WTC11 (cell line): ENCODE results near the gene USE1. TPM values are rescaled to one million over a fixed set of nuclear protein-coding genes. Genes with fewer than 3 reads are reported as not detected.

Experiments
- ATAC-seq: fragments of 200-7000 bp; cut with Tn5 transposase; 2 replicates; pipeline ENCODE4 v1.10.0; 2021; ENCODE audit warnings: mild to moderate bottlenecking, moderate library complexity
- CTCF ChIA-PET: fragments of 300-600 bp; sonication (Branson Sonifier 250); formaldehyde crosslinking; loops from one replicate; lab custom pipeline; 2021; ENCODE audit warnings: antibody characterized with exemption; lab: Charles Lee
- POLR2A ChIA-PET: fragments of 350-600 bp; sonication (Branson Sonifier 250); formaldehyde crosslinking; loops from one replicate; lab custom pipeline; 2021; ENCODE audit warnings: antibody characterized with exemption; lab: Charles Lee
- DNase-seq: peaks from one replicate; pipeline ENCODE4 v3.0.0; 2021; ENCODE audit warnings: low spot score
- H3K27ac Mint-ChIP-seq: 2 replicates; pipeline ENCODE4 v1.8.0; 2021; ENCODE audit warnings: mixed read lengths
- H3K27me3 Mint-ChIP-seq: 2 replicates; pipeline ENCODE4 v1.8.0; 2021; ENCODE audit warnings: low read depth, mild to moderate bottlenecking, moderate library complexity, mixed read lengths
- H3K36me3 Mint-ChIP-seq: 2 replicates; pipeline ENCODE4 v1.8.0; 2021; ENCODE audit warnings: mixed read lengths
- H3K4me1 Mint-ChIP-seq: 2 replicates; pipeline ENCODE4 v1.8.0; 2022; ENCODE audit warnings: mixed read lengths
- H3K4me3 Mint-ChIP-seq: 2 replicates; pipeline ENCODE4 v1.8.0; 2021; ENCODE audit warnings: mild to moderate bottlenecking, moderate library complexity, mixed read lengths
- H3K9me3 Mint-ChIP-seq: 2 replicates; pipeline ENCODE4 v1.8.0; 2021; ENCODE audit warnings: mixed read lengths
- AFF4 ChIP-seq: sonication (generic); formaldehyde crosslinking; IDR thresholded peaks from 2 replicates; pipeline ENCODE4 v1.8.1; 2023; ENCODE audit warnings: mild to moderate bottlenecking, missing genetic modification reagents, borderline replicate concordance
- ATF1 ChIP-seq: sonication (generic); formaldehyde crosslinking; IDR thresholded peaks from 2 replicates; pipeline ENCODE4 v1.8.1; 2023; ENCODE audit warnings: mild to moderate bottlenecking, moderate library complexity, missing genetic modification reagents
- CBFB ChIP-seq: sonication (generic); formaldehyde crosslinking; IDR thresholded peaks from 2 replicates; pipeline ENCODE4 v1.8.1; 2022; ENCODE audit warnings: mild to moderate bottlenecking, low read depth, missing genetic modification reagents
- ERG ChIP-seq: fragments of 250-450 bp; sonication (Bioruptor Pico); IDR thresholded peaks from 2 replicates; pipeline ENCODE4 v1.8.0; 2021; ENCODE audit warnings: mild to moderate bottlenecking
- ESRRA ChIP-seq: sonication (generic); formaldehyde crosslinking; IDR thresholded peaks from 2 replicates; pipeline ENCODE4 v1.8.1; 2022; ENCODE audit warnings: mild to moderate bottlenecking, missing genetic modification reagents, borderline replicate concordance
- ETV6 ChIP-seq: sonication (generic); formaldehyde crosslinking; IDR thresholded peaks from 2 replicates; pipeline ENCODE4 v1.8.1; 2022; ENCODE audit warnings: mild to moderate bottlenecking, missing genetic modification reagents
- FOXJ3 ChIP-seq: sonication (generic); formaldehyde crosslinking; IDR thresholded peaks from 2 replicates; pipeline ENCODE4 v1.9.0; 2021; ENCODE audit warnings: missing genetic modification reagents, mild to moderate bottlenecking, borderline replicate concordance
- FOXK1 ChIP-seq: sonication (generic); formaldehyde crosslinking; IDR thresholded peaks from 2 replicates; pipeline ENCODE4 v1.8.0; 2022; ENCODE audit warnings: mild to moderate bottlenecking, moderate library complexity, missing genetic modification reagents
- FOXP1 ChIP-seq: sonication (generic); formaldehyde crosslinking; IDR thresholded peaks from 2 replicates; pipeline ENCODE4 v1.8.0; 2022; ENCODE audit warnings: missing genetic modification reagents, mild to moderate bottlenecking, moderate library complexity, borderline replicate concordance
- GABPB1 ChIP-seq: sonication (generic); formaldehyde crosslinking; IDR thresholded peaks from 2 replicates; pipeline ENCODE4 v1.8.1; 2023; ENCODE audit warnings: mild to moderate bottlenecking, missing genetic modification reagents
- HMGXB4 ChIP-seq: sonication (generic); formaldehyde crosslinking; IDR thresholded peaks from 2 replicates; pipeline ENCODE4 v1.8.1; 2023; ENCODE audit warnings: mild to moderate bottlenecking, moderate library complexity, missing genetic modification reagents
- JAZF1 ChIP-seq: fragments of 250-450 bp; sonication (Bioruptor Pico); IDR thresholded peaks from 2 replicates; pipeline ENCODE4 v1.9.0; 2021; ENCODE audit warnings: moderate library complexity, mild to moderate bottlenecking, inconsistent platforms
- MXD4 ChIP-seq: fragments of 250-450 bp; sonication (Bioruptor Pico); IDR thresholded peaks from 2 replicates; pipeline ENCODE4 v1.8.0; 2021; ENCODE audit warnings: mild to moderate bottlenecking, moderate library complexity, borderline replicate concordance
- SMAD4 ChIP-seq: sonication (generic); formaldehyde crosslinking; IDR thresholded peaks from 2 replicates; pipeline ENCODE4 v1.8.0; 2022; ENCODE audit warnings: mild to moderate bottlenecking, missing genetic modification reagents
- TP53 ChIP-seq: sonication (generic); formaldehyde crosslinking; IDR thresholded peaks from 2 replicates; pipeline ENCODE4 v1.8.1; 2023; ENCODE audit warnings: mild to moderate bottlenecking, missing genetic modification reagents
- ZNF423 ChIP-seq: fragments of 250-450 bp; sonication (Bioruptor Pico); IDR thresholded peaks from 2 replicates; pipeline ENCODE4 v2.1.2; 2022; ENCODE audit warnings: mild to moderate bottlenecking, moderate library complexity
- ZNF425 ChIP-seq: fragments of 250-450 bp; sonication (Bioruptor Pico); conservative IDR thresholded peaks from 2 replicates; pipeline ENCODE4 v1.9.0; 2021; ENCODE audit warnings: mild to moderate bottlenecking
- total RNA-seq: library from RNA; stranded (reverse); gene quantifications from 3 replicates; pipeline ENCODE4 v1.2.3, GENCODE V29; 2021
- TF ChIP-seq, protein P1 (sequence below): fragments of 250-450 bp; sonication (Bioruptor Pico); IDR thresholded peaks from 2 replicates; pipeline ENCODE4 v1.9.0; 2021; ENCODE audit warnings: moderate library complexity, mild to moderate bottlenecking, inconsistent platforms, borderline replicate concordance
- TF ChIP-seq, protein P2 (sequence below): sonication (generic); formaldehyde crosslinking; IDR thresholded peaks from 2 replicates; pipeline ENCODE4 v1.8.1; 2022; ENCODE audit warnings: low read depth, missing genetic modification reagents, borderline replicate concordance

The USE1 gene
- total RNA-seq, 1 experiment from 2014 or later: 14.2 TPM

DNA sequence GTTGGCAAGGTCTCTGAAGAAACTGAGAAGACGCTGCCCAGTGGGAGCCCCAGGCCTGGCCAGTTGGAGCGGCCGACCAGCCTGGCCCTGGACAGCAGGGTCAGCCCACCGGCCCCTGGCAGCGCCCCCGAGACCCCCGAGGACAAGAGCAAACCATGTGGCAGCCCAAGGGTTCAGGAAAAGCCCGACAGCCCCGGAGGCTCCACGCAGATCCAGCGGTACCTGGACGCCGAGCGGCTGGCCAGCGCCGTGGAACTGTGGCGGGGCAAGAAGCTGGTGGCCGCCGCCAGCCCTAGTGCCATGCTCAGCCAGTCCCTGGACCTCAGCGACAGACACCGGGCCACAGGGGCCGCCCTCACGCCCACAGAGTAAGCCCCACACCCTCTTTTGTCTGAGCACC is 20.1 kb upstream of the USE1 start (continued):
- TF ChIP-seq AFF4 (CRISPR knock-in tag) (no peak), SMAD4 (no peak), MXD4 (CRISPR knock-in tag) (no peak), HMGXB4 (no peak), ERG (CRISPR knock-in tag) (no peak), ESRRA (no peak), TP53 (CRISPR knock-in tag) (no peak), JAZF1 (CRISPR knock-in tag) (no peak), FOXP1 (CRISPR knock-in tag) (no peak)

GRCh38 chr19:17196610-17197009 is 18.5 kb upstream of the USE1 start:
- peaks cover 42% of the 10 kb centered on the region for H3K36me3 Mint-ChIP-seq
- no peaks in the 10 kb centered on the region for H3K9me3 Mint-ChIP-seq
- ATAC-seq (no peak), DNase-seq (no peak)
- TF ChIP-seq ATF1: no peak
- no peak for TF ChIP-seq FOXJ3
- no peak for TF ChIP-seq ZNF425 (CRISPR knock-in tag)
- TF ChIP-seq ZNF423 (CRISPR knock-in tag): no peak
- TF ChIP-seq, protein P1, sequence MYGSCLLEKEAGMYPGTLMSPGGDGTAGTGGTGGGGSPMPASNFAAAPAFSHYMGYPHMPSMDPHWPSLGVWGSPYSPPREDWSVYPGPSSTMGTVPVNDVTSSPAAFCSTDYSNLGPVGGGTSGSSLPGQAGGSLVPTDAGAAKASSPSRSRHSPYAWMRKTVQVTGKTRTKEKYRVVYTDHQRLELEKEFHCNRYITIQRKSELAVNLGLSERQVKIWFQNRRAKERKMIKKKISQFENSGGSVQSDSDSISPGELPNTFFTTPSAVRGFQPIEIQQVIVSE: no peak
- TF ChIP-seq CBFB (CRISPR knock-in tag): no peak
- TF ChIP-seq, protein P2, sequence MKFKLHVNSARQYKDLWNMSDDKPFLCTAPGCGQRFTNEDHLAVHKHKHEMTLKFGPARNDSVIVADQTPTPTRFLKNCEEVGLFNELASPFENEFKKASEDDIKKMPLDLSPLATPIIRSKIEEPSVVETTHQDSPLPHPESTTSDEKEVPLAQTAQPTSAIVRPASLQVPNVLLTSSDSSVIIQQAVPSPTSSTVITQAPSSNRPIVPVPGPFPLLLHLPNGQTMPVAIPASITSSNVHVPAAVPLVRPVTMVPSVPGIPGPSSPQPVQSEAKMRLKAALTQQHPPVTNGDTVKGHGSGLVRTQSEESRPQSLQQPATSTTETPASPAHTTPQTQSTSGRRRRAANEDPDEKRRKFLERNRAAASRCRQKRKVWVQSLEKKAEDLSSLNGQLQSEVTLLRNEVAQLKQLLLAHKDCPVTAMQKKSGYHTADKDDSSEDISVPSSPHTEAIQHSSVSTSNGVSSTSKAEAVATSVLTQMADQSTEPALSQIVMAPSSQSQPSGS (CRISPR knock-in tag): no peak
- no peak for TF ChIP-seq ETV6 (CRISPR knock-in tag)
- TF ChIP-seq GABPB1 (CRISPR knock-in tag): no peak
- TF ChIP-seq FOXK1 (CRISPR knock-in tag): no peak
- ChIA-PET POLR2A (no interaction called here), CTCF (interaction anchor here (1.0 kb wide), 1 partner anchor 84 kb away, joined by 5 read pairs; no protein-coding TSS in a partner anchor)
- H3K27ac Mint-ChIP-seq: no peak overlapping the region; the same call in 1 of the 2 replicates
- no peak overlapping the region for H3K4me3 Mint-ChIP-seq
- no peaks in the 10 kb centered on the region for H3K4me1 Mint-ChIP-seq
- H3K27me3 Mint-ChIP-seq: no peaks in the 10 kb centered on the region
